Keratinocyte (primary cell): ENCODE measurements around the gene RAPGEF1. TPM values are rescaled to one million over a fixed set of nuclear protein-coding genes. Genes with fewer than 3 reads are reported as not detected.

Source experiments
- DNase-seq: peaks from one replicate; pipeline ENCODE4 v3.0.0-alpha.2; 2011; ENCODE audit warnings: low read depth, missing footprints, low spot score
- FAIRE-seq: peaks from 2 replicates; lab custom pipeline; 2011; peaks lifted over from hg19 to GRCh38; lab: Jason Lieb, UNC
- H2AFZ ChIP-seq: 2 replicates; pipeline ENCODE4 v1.6.0; 2012; ENCODE audit warnings: low read length, control low read depth, inconsistent platforms; ENCODE audit not compliant: control insufficient read depth
- H3K27ac ChIP-seq: 2 replicates; pipeline ENCODE4 v1.5.1; 2011; ENCODE audit warnings: low read length; ENCODE audit not compliant: control insufficient read depth, insufficient read depth
- H3K27me3 ChIP-seq: 3 replicates; pipeline ENCODE4 v1.6.0; 2011; ENCODE audit warnings: low read length; ENCODE audit not compliant: control insufficient read depth, insufficient read depth; ENCODE audit errors: extremely low read depth
- H3K36me3 ChIP-seq, 2 experiments: 2 replicates in 1 of 2; 3 replicates in 1 of 2; pipeline ENCODE4 v1.5.1; 2011; ENCODE audit warnings: low read length in 2 of 2, mild to moderate bottlenecking in 1 of 2; ENCODE audit not compliant: control insufficient read depth in 2 of 2, insufficient read depth in 2 of 2; ENCODE audit errors: extremely low read depth in 1 of 2
- H3K4me1 ChIP-seq: 3 replicates; pipeline ENCODE4 v1.5.1; 2011; ENCODE audit warnings: low read length; ENCODE audit not compliant: control insufficient read depth, insufficient read depth; ENCODE audit errors: extremely low read depth
- H3K4me2 ChIP-seq: 3 replicates; pipeline ENCODE4 v1.6.0; 2011; ENCODE audit warnings: low read depth, low read length; ENCODE audit not compliant: control insufficient read depth, insufficient read depth; ENCODE audit errors: extremely low read depth
- H3K4me3 ChIP-seq, 3 experiments: fragments of 200-600 bp in 1 of 3; sonication (generic) in 1 of 3; 2 replicates in 2 of 3; 3 replicates in 1 of 3; pipeline ENCODE4 v1.5.1; 2011 to 2016; ENCODE audit warnings: low read length in 3 of 3, mild to moderate bottlenecking in 3 of 3, control low read depth in 2 of 3, inconsistent platforms in 1 of 3, low read depth in 1 of 3, mixed read lengths in 1 of 3, mixed run types in 1 of 3, moderate library complexity in 1 of 3; ENCODE audit not compliant: control insufficient read depth in 2 of 3, insufficient read depth in 2 of 3; ENCODE audit errors: extremely low read depth in 1 of 3
- H3K79me2 ChIP-seq: 2 replicates; pipeline ENCODE4 v1.6.0; 2012; ENCODE audit warnings: low read length; ENCODE audit not compliant: control insufficient read depth, insufficient read depth
- H3K9ac ChIP-seq: 3 replicates; pipeline ENCODE4 v1.6.0; 2011; ENCODE audit warnings: low read length; ENCODE audit not compliant: control insufficient read depth, insufficient read depth; ENCODE audit errors: extremely low read depth
- H3K9me1 ChIP-seq: 3 replicates; pipeline ENCODE4 v1.6.0; 2011; ENCODE audit warnings: low read length; ENCODE audit not compliant: control insufficient read depth, insufficient read depth; ENCODE audit errors: extremely low read depth
- H3K9me3 ChIP-seq: 2 replicates; pipeline ENCODE4 v1.5.1; 2012; ENCODE audit warnings: low read depth, low read length; ENCODE audit not compliant: control insufficient read depth
- H4K20me1 ChIP-seq: 3 replicates; pipeline ENCODE4 v1.6.0; 2011; ENCODE audit warnings: low read length; ENCODE audit not compliant: control insufficient read depth, insufficient read depth; ENCODE audit errors: extremely low read depth
- CTCF ChIP-seq, 3 experiments: IDR thresholded peaks in 1 of 3; conservative IDR thresholded peaks in 1 of 3; optimal IDR thresholded peaks in 1 of 3; 2 replicates in 2 of 3; 3 replicates in 1 of 3; pipeline versions ENCODE3 to v1.5.1; 2011; ENCODE audit warnings: low read length in 3 of 3, mild to moderate bottlenecking in 3 of 3, moderate library complexity in 2 of 3, control low read depth in 1 of 3, inconsistent platforms in 1 of 3; ENCODE audit not compliant: insufficient read depth in 2 of 3; ENCODE audit errors: extremely low read depth in 1 of 3
- EZH2 ChIP-seq: IDR thresholded peaks from one replicate; pipeline ENCODE4 v1.6.1; 2012; ENCODE audit warnings: inconsistent platforms, mild to moderate bottlenecking, low read length, moderate library complexity
- dilution Hi-C: fragments of 300-500 bp; cut with MboI; formaldehyde crosslinking; loops from one replicate; pipeline ENCODE4 v1.7.0; 2020; ENCODE audit warnings: low sequenced_read_pairs; ENCODE audit not compliant: extremely low pct_ligation_motif_present
- polyA plus RNA-seq, 5 experiments: library from polyadenylated mRNA; depleted of rRNA in 3 of 5; stranded (reverse) in 3 of 5; stranded (forward) in 1 of 5; unstranded in 1 of 5; fragments of >200 nt; gene quantifications; 1 replicate in 1 of 5; 2 replicates in 3 of 5; 3 replicates in 1 of 5; pipeline versions ENCODE4 v1.2.1 to v1.2.3, GENCODE V29; 2011 to 2012; ENCODE audit warnings: missing spikeins in 2 of 5, low read depth in 1 of 5, low replicate concordance in 1 of 5

Gene RAPGEF1
- polyA plus RNA-seq, 1 donor (not counting 4 experiments of a cell fraction or from before 2014, with no cell fraction given) = 18.5 TPM

GRCh38 chr9:131539223-131539923 is 200.5 kb downstream of the RAPGEF1 start:
- no peak overlapping the region for H3K27ac ChIP-seq
- peaks cover 7% of the 10 kb centered on the region for H3K27me3 ChIP-seq
- no peak overlapping the region for H3K9ac ChIP-seq
- H3K4me2 ChIP-seq = no peak overlapping the region
- no peak for TF ChIP-seq CTCF (optimal IDR thresholded peaks at IDR 0.05 in 1 of 3, IDR thresholded peaks at IDR 0.05 in 1 of 3, conservative IDR thresholded peaks at IDR 0.05 in 1 of 3; ENCODE audit: extremely low read depth in 1 of 3, insufficient read depth in 2 of 3, low read length in 3 of 3)
- peaks cover 5% of the 10 kb centered on the region for H3K9me3 ChIP-seq
- no peak for DNase-seq
- no peaks in the 10 kb centered on the region for H4K20me1 ChIP-seq
- no peaks in the 10 kb centered on the region for H3K36me3 ChIP-seq
- FAIRE-seq = no peak
- H3K4me1 ChIP-seq = no peaks in the 10 kb centered on the region
- H2AFZ ChIP-seq = no peak overlapping the region
- dilution Hi-C loops = no loop called here
- no peak overlapping the region for H3K4me3 ChIP-seq
- no peaks in the 10 kb centered on the region for H3K79me2 ChIP-seq
- H3K9me1 ChIP-seq = no peaks in the 10 kb centered on the region

- H3K9ac ChIP-seq = no peak overlapping the region
- no peak overlapping the region for H3K27ac ChIP-seq
- no peaks in the 10 kb centered on the region for H3K27me3 ChIP-seq
- dilution Hi-C loops = no loop called here
- H2AFZ ChIP-seq = no peak overlapping the region
- DNase-seq = no peak
- H3K4me3 ChIP-seq = no peak overlapping the region
- no peaks in the 10 kb centered on the region for H3K79me2 ChIP-seq
- no peaks in the 10 kb centered on the region for H4K20me1 ChIP-seq
- TF ChIP-seq CTCF (optimal IDR thresholded peaks at IDR 0.05 in 1 of 3, IDR thresholded peaks at IDR 0.05 in 1 of 3, conservative IDR thresholded peaks at IDR 0.05 in 1 of 3; ENCODE audit: extremely low read depth in 1 of 3, insufficient read depth in 2 of 3, low read length in 3 of 3) = no peak
- TF ChIP-seq EZH2 = no peak
- no peak for FAIRE-seq
- H3K36me3 ChIP-seq = no peaks in the 10 kb centered on the region
- no peak overlapping the region for H3K4me2 ChIP-seq
- H3K4me1 ChIP-seq = no peaks in the 10 kb centered on the region
- no peaks in the 10 kb centered on the region for H3K9me1 ChIP-seq
- no peaks in the 10 kb centered on the region for H3K9me3 ChIP-seq
Observed at GRCh38 chr9:131537946-131538345, 201.9 kb downstream of the RAPGEF1 start.
